T follicular helper cell (primary cell): Measurements from ENCODE around the gene DQX1.
A peak's percentile ranks its signal among the peaks of the same experiment; 100 is the strongest.

ENCODE experiments used
- DNase-seq: peaks from one replicate; pipeline ENCODE4 v3.0.0-alpha.2; 2020; ENCODE audit warnings: low read depth

DQX1 gene

DNA sequence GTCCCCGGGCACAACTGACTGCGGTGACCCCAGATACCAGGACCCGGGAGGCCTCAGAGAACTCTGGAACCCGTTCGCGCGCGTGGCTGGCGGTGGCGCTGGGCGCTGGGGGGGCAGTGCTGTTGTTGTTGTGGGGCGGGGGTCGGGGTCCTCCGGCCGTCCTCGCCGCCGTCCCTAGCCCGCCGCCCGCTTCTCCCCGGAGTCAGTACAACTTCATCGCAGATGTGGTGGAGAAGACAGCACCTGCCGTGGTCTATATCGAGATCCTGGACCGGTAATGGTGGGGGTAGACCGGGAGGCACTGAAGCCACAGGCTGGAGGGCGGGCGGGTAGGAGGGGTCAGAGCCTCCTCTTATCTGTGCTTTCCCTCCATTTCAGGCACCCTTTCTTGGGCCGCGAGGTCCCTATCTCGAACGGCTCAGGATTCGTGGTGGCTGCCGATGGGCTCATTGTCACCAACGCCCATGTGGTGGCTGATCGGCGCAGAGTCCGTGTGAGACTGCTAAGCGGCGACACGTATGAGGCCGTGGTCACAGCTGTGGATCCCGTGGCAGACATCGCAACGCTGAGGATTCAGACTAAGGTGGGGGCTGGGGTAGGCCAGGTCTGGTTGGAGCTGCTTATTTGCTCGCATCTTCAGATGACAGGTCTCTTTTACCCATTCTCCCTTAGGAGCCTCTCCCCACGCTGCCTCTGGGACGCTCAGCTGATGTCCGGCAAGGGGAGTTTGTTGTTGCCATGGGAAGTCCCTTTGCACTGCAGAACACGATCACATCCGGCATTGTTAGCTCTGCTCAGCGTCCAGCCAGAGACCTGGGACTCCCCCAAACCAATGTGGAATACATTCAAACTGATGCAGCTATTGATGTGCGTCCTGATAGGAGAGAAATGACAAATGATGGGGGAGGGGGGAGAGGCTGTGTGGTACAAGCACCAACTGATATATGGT lies 4.5 kb upstream of the DQX1 start:
- DNase-seq = no peak

DNA sequence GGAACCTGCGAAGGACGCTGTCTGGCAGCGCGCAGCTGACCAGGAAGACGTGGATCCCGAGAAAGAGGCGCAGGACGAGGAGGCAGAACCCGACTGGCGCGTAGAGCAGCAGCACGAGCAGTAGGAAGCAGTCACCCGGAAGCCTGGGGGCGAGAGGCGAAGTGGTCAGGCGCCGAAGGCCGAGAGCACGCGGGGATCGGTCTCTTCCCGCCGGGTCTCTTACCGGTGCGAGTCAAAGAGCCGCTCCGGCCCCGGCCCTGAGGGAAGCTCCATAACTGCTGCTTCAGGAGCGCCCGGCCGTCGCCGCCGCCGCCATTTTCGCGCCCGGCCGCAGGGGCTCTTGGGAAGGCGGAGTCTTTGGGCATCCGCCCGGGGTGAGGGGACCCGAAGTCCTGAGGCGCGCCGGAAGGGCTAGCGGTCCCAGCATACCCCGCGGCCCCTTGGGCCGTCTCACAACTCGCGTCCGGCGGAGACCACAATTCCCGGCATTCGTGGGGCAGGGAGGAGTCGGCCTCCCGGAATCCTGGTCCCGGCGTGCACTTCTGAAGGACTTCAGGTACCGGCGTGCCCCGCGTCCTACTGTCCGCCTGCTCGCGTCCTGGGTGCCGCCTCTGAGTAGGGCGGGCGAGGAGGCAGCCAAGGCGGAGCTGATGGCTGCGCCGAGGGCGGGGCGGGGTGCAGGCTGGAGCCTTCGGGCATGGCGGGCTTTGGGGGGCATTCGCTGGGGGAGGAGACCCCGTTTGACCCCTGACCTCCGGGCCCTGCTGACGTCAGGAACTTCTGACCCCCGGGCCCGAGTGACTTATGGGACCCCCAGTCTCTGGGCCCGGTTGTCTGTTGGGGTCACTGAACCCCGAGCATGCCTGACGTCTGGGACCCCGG lies 3.6 kb upstream of the DQX1 start, which contains the start of the genes AUP1 and HTRA2:
TSS of gene AUP1 (minus strand) at position 350 of the 882 bp plus-strand sequence. CDS start at position 273, 77 bp downstream.
TSS of gene HTRA2 (plus strand) at position 577 of the 882 bp plus-strand sequence. CDS start at position 651, 74 bp downstream.
- peak; percentile 74 for DNase-seq

DNA sequence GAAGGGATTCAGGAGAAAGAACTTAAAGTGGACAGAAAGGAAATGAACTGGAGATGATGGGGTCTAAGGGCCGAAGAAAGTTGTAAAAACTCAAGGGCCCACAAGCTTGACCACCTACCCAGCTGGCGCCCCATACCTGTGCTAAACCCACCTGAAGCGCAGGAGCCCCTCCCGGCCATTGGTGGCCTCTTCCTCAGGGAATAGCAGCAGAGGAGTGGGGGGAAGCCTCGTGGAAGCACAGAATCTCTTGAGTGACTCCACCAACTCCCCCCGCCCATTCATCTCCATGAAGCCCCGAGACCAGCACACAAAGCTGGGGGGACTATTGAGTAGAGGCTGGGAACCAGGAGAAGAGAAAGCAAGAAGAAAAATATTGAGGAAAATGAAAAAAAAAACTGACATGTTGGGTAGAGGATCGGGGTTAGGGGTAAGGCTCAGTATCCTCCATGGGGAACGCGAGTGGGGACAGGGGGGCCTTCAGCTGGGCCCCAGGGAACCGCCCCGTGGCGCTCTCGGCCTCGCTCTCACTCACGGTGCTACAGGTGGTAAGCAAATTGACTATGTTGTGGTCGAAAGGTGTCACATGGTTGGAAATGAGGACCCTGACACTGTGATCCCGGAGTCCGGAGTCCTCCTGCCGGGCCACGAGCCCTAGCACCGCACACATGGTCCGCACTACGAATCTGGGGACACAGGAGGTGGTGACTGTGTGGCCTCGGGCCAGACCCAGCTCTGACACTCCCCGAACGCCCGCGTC lies 2.7 kb upstream of the DQX1 start:
- DNase-seq = no peak

DNA sequence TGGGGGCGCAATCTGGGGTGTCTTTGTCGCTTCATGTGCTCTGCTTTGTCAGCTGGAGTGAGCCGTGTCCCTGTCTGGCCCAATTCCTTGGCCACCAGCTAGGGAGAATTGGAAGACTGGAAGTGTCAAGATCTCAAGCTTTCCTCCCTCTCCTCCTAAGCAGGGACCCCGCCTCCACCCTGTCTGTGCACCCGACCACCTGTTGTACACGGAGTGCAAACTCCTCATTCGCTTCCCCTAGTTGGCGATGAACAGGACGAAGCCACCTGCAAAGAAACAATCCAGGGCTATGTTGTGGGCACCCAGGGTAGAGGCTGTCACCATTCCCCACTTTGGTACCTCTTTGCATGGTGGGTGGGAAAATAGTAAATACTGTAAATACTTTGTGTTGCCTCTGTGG lies 1.7 kb upstream of the DQX1 start:
- DNase-seq = no peak

DNA sequence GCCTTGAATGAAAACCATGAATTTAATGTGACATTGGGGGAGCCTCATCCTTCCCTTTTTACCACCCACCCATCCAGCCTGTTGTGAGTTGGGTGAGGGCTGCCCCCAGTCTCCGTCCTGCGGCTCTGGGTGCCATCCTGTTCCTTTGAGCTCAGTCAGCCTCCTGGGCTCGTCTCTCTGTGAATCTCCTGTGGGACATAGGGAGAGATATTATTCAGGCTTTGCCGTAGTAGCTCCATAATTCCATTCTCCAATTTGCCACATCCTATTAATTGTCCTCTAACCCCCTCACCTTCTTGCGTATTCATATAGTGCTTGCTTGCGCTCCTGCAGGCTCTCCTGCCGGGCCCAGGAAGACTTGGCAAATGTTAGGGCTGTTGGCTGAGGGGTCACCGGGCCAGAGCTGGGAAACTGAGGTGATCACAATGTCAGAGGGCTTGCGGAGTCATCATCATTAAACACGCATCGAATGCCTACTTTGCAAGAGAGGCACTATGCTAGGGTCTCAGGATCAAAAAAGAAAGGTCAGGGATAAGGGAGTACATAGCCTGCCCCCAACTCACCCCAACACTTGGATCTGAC lies 709 bp upstream of the DQX1 start:
- no peak for DNase-seq

DNA sequence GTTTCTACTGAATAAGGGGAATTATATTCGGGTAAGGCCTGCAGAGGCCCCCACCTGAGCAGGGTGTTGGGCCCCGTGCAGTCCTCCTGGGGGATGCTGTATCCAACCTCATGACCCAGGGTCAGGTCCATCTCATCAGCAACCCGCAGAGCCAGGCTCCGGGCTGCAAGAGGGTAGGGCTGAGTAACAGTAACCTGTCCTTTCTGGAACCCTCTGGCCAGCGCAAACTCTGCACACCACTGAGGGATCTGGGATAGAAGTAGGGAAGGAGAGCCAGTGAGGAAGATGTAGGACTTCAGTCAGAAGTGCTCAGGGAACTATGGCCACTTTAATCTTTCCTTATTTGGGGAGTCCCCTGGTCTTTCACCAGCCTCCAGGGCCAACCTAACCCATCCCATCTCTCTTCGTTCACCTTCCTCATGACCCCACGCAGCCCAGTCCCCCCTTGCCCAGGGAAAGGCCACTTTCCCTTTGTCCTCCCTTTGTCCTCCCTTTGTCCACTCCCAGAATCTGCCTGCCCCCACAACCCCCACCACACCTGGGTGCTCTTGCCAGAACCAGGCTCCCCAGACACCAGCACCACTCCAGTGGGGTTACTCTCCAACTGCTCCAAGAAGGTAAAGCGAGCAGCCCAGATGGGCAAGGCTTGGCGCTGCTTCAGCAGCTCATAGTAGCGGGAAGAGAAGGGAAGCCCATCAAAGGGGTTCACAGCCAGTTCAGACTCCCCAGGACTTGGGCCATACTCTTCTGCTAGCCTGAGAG lies 895 bp downstream of the DQX1 start:
- no peak for DNase-seq

DNA sequence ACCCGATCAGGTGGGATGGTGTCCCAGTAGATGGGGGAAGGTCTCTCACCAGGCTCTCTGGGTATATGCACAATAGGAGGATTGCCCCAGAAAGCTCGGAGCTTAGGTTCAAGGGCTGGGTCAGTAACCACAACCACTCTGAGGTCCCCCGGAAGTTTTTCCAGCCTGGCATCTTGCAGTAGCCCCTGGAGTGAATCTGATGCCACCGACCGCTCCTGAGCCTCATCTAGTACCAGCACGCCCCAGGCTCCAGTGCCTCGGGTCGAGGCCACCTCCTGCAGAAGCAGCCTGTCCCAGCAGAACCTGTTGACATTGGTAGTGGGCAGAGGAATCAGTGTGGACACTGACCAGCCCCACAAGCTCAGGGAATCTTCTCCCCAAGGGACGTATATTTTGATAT lies 2.0 kb downstream of the DQX1 start:
- no peak for DNase-seq

DNA sequence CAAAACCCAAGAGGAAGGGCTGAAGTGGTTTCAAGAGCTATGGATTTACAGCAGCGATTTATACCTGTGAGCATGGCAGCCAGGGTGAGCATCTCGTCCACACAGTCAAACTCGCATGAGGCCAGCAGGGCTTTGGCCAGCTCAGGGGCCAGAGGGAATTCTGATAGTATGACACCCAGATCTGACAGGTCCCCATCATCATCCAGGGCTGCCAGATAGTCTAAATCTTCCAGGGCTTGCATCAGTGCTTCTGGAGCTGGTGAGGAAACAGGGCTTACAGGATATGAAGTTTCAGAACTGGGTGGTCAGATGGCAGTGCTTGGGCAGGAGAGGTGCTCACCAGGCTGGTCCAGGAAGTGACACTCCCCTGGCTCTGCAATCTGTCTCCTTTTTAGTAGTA lies 3.5 kb downstream of the DQX1 start:
- no peak for DNase-seq

DNA sequence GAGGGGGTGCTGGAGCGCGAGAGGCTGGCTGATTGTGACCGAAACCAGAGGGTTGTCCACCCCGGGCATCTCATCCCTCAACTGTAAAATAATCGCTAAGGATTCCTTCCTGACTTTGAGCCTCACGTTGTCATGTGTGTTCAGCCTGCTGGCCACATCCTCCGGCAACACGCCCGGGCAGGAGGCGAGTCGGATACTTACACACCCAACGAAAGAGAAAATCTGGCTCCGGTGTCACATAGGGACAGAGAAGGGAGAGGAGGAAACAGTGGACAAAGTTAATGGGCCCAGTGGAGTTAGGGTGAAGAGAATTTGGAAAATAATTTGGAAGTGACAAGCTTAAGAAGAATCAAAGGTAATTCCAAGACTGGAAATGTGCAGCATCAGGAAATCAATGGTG lies 9.4 kb downstream of the DQX1 start:
- DNase-seq = no peak

DNA sequence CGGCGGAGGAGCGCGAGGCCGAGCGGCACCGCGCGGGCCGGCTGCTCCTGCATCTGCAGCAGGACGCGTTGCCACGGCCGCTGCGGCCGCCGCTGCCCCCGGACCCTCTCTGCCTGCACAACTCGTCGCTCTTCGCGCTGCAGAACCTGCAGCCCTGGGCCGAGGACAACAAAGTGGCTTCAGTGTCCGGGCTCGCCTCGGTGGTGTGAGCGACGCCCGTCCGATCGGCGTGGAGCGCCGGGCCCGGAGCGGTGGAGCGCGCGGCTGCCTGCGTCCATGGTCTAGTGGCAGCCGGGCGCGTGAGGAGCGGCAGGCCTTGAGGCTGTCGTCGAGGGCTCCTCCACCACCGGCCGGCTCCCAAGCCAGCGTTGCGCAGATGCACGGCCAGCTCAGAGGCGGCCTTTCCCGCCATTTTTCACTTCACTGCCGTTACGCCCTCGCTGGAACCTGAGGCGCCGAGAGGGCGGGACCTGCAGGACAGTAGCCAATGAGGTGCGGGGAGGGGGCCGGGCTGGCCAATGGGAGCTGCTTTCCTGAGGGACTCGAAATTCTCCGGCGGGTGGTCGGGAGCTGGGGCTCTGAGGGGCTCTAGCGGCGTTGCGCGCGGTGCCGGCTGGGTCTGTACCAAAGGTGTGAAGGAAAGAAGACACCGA lies 9.9 kb downstream of the DQX1 start:
- DNase-seq = peak; percentile 58

DNA sequence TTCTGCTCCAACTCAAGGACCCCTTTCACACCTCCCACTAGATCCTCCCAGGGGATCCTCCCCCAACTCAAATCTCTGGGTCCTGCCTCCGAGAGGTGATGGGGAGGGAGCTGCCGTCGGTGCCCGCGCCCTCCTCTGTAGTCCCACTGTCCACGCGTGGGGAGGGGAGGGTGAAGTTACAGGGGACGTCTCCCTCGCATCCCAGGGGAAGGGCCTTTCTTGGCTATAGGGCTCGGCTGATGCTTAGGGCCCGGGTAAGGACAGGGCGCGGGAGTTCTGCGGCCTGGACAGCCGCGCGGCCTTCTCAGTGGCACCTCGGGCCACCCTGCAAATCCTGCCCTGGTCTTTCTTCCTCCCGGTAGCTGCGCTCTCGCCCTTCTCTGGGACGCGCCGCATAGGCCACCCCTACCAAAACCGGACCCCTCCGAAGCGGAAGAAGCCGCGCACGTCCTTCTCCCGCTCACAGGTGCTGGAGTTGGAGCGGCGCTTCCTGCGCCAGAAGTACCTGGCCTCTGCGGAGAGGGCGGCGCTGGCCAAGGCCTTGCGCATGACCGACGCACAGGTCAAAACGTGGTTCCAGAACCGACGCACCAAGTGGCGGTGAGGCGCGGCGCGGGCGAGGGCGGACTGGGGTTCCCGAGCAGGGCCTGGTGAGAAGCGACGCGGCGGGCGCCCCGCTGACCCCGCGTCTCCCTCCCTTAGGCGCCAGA lies 10.6 kb downstream of the DQX1 start:
- no peak for DNase-seq

DNA sequence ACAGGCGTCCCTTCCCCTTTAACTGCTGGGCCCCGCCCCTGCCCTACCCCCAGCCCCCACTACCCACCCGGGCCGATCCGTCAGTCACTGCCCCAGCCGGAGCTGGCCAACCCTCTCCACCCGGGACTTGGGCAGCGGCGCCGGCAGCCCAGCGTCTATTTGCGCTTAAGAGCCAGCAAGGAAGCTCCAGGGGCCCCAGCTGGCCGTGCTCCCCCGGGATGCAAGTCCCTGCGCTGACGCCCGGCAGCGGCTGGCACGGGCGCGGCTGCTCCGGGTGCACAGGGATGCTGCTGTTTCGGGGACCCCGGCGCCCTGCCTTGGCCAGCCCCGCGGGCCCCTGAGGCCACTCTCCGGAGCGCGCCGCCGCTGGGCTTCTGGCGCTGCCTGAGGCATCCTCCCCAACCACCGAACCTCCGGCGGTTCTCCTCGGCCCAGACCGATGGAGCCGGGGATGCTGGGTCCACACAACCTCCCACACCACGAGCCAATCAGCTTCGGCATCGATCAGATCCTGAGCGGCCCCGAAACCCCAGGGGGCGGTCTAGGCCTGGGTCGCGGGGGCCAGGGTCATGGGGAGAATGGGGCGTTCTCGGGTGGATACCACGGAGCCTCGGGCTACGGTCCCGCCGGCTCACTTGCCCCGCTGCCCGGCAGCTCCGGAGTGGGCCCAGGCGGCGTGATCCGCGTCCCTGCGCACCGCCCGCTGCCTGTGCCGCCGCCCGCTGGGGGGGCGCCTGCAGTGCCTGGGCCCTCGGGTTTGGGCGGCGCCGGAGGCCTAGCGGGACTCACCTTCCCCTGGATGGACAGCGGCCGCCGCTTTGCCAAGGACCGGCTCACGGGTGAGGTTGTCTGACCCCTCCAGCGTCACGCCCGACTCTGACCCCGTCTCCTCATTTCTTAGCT lies 11.4 kb downstream of the DQX1 start, which contains the start of gene TLX2:
TSS of gene TLX2 (plus strand) at position 83 of the 903 bp plus-strand sequence. CDS start at position 440, 357 bp downstream.
- DNase-seq = no peak

DNA sequence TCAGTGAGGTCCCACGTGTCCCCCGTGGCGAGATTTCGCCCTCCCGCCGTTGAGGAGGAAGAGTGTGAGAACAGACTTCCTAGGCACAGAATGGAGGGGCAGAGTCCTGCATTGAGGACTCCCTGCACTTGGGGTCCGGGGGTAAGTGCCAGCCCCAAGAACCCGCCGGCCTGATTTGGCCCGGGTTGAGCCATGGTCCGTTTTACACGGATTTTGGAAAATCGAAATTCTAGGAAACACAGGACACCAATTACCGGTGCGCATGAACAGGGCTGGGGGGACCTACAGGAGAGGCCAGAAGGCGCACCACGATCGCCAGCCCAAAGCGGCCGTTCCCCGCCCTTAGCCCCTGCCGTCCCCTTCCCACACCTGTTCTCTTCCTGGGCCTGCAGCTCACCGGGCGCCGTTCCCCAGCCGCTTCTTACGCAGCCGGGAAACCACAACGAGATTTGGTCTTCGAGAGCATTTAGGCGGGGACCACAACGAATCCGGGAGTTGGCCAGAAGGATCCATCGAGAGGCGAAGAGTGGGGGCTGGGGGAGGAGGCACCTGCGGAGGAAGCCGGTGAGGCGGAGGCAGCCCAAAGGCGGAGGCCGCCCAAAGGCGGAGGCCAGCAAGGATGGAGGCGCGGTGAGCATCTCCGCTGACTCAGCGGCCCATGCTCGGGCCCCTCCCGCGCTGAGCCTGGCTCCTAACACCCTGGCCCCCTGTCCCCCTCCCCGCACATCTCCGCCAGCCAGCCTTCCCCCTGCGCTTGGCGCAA lies 12.2 kb downstream of the DQX1 start:
- no peak for DNase-seq

DNA sequence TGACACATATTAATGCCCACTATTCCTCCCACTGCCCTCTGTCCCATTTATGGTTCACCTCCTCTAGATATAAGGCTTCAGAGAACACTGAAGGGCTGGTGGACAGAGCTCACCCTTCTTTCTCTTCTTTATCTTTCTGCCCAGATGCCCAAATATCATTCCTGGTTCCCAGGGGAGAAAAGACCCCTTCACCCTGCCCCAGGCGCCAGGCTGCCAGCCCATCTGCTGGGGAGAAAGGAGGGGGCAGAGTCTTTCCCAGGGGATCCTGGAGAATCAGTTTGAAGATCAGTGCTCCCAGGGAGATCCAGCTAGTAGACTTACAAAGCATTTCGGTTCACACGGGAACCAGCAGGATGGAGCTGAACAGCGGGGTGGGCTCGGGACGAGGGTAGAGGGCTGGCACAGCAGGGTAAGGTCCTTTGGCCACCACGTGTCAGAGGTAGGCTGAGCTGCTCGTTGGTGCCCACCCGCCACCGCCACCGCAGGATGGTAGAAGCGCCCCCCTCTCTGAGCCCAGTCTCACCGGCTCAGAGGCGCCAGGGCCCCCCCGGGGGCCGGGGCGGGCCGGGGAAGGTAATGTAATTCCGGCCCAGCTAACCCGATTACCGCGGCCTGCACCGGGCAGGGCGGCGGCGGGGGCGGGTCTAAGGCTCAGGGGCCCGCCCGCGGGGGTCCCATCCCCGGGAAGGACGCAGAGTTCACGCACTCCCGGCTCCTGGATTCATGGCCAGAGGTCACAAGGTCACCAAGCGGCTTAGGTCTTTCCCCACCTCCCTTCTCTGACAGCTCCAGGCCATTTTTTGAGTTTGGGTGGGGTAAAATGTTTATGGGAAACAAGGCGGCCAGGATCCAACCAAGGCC lies 13.1 kb downstream of the DQX1 start:
- no peak for DNase-seq

DNA sequence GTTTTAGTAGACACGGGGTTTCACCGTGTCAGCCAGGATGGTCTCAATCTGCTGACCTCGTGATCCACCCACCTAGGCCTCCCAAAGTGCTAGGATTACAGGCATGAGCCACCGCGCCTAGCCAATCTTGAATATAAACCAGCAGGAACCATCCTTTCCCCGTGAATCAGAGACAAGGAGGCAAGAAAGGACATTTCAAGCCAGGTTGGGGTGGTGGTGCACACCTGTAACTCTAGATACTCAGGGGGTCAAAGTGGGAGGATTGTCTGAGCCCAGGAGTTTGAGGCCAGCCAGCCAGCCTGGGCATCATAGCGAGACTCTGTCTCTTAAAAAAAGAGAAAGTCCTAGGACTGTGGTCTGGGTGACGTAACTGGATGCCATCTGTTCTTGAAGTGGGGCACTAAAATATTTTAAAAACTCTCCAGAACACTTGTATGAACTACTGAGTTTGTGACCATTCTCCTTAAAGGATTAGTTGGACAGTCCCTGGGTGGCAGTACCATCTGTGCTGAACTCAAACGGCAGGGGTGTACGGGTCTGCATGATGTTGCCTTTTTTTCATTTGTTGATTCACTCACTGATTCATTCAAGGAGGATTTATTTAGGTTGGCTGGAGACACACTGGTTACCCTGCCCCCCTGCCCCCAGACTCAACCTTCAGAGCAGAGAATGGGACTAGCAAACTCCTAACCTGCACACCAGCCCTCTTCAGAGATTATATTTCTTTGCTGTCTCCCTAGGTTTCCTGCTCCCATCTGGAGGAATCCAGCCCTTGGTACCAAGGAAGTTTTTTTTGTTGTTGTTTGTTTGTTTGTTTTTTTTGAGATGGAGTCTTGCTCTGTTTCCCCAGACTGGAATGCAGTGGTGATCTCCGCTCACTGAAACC lies 14.7 kb downstream of the DQX1 start:
- DNase-seq = no peak

DNA sequence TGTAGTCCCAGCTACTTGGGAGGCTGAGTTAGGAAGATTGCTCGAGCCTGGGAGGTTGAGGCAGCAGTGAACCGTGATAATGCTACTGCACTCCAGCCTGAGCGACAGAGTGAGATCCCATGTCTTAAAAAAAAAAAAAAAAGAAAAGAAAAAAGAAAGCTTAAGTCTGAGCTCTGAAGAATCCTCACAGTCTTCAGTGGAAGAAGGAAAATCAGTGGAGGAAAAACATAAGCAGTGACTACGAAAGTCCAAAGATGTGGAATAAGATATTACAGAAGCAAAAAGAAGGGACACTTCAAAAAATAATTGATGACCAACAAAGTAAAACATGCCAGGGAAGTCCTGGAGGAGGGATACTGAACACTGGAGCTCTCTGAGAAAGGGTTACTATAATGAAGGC lies 15.8 kb downstream of the DQX1 start:
- DNase-seq = no peak
